OCI-LY7 (cell line): Measurements from ENCODE around the gene AP4S1. TPM values are rescaled to one million over a fixed set of nuclear protein-coding genes. Genes with fewer than 3 reads are reported as not detected.

ENCODE experiments used
- BruUV-seq: library from RNA; stranded (reverse); fragments of 400-500 nt; replicated peaks from 2 replicates; lab custom pipeline; 2021; lab: Mats Ljungman, UMichigan
- CTCF ChIA-PET: fragments of 300-600 bp; sonication (Branson Sonifier 250); formaldehyde crosslinking; loops from one replicate; lab custom pipeline; 2022; ENCODE audit warnings: antibody characterized with exemption; ENCODE audit not compliant: unreplicated experiment; lab: Charles Lee
- POLR2A ChIA-PET: fragments of 300-600 bp; sonication (Branson Sonifier 250); formaldehyde crosslinking; loops from one replicate; lab custom pipeline; 2022; ENCODE audit warnings: antibody characterized with exemption; lab: Charles Lee
- DNase-seq: peaks from one replicate; pipeline ENCODE4 v3.0.0-alpha.2; 2015; ENCODE audit warnings: low spot score
- H2AFZ ChIP-seq: fragments of 200-600 bp; sonication (generic), shearing (Covaris generic); 2 replicates; pipeline ENCODE4 v1.6.1; 2014; ENCODE audit warnings: mild to moderate bottlenecking, antibody characterized with exemption, low read length, moderate library complexity
- H3K27ac ChIP-seq: fragments of 200-600 bp; sonication (generic); 2 replicates; pipeline ENCODE4 v1.5.1; 2014; ENCODE audit warnings: mixed run types, low read depth, mild to moderate bottlenecking, moderate library complexity, low read length, inconsistent platforms; ENCODE audit not compliant: poor library complexity, severe bottlenecking
- H3K36me3 ChIP-seq: fragments of 200-600 bp; sonication (generic); 2 replicates; pipeline ENCODE4 v1.6.1; 2014; ENCODE audit warnings: mild to moderate bottlenecking, antibody characterized with exemption, low read length, moderate library complexity, mixed read lengths; ENCODE audit not compliant: insufficient read depth
- H3K4me1 ChIP-seq: fragments of 200-600 bp; sonication (generic); 2 replicates; pipeline ENCODE4 v1.5.1; 2014; ENCODE audit warnings: mild to moderate bottlenecking, low read length; ENCODE audit not compliant: insufficient read depth, poor library complexity, severe bottlenecking
- H3K4me2 ChIP-seq: fragments of 200-600 bp; sonication (generic); 2 replicates; pipeline ENCODE4 v1.6.1; 2014; ENCODE audit warnings: mild to moderate bottlenecking, low read length
- H3K4me3 ChIP-seq: fragments of 200-600 bp; sonication (generic); 2 replicates; pipeline ENCODE4 v1.5.1; 2014; ENCODE audit warnings: mild to moderate bottlenecking, low read depth, low read length; ENCODE audit not compliant: poor library complexity, severe bottlenecking
- H3K79me2 ChIP-seq: fragments of 200-600 bp; sonication (generic); 2 replicates; pipeline ENCODE4 v1.6.1; 2016; ENCODE audit warnings: low read depth, mild to moderate bottlenecking, low read length, moderate library complexity, mixed read lengths; ENCODE audit not compliant: insufficient read depth
- H3K9me2 ChIP-seq: fragments of 200-600 bp; sonication (generic); 2 replicates; pipeline ENCODE4 v1.6.1; 2016; ENCODE audit warnings: mild to moderate bottlenecking, low read length, mixed read lengths; ENCODE audit not compliant: insufficient read depth
- H3K9me3 ChIP-seq: fragments of 200-600 bp; sonication (generic); 2 replicates; pipeline ENCODE4 v1.6.1; 2014; ENCODE audit warnings: mild to moderate bottlenecking, mixed run types, low read length, mixed read lengths
- H4K20me1 ChIP-seq: fragments of 200-600 bp; sonication (generic); 2 replicates; pipeline ENCODE4 v1.6.1; 2014; ENCODE audit warnings: mild to moderate bottlenecking, antibody characterized with exemption, low read length, moderate library complexity, mixed read lengths; ENCODE audit not compliant: insufficient read depth
- CTCF ChIP-seq: fragments of 200-600 bp; sonication (generic); conservative IDR thresholded peaks from 2 replicates; pipeline ENCODE4 v1.5.1; 2014; ENCODE audit warnings: mild to moderate bottlenecking, antibody characterized with exemption, low read length, moderate library complexity, mixed read lengths
- EZH2phosphoT487 ChIP-seq: fragments of 200-600 bp; sonication (generic); IDR thresholded peaks from 2 replicates; pipeline ENCODE4 v1.6.1; 2018; ENCODE audit warnings: low read depth, borderline replicate concordance, mild to moderate bottlenecking, mixed run types, antibody characterized with exemption, low read length, moderate library complexity, mixed read lengths
- intact Hi-C: fragments of 100-400 bp; cut with micrococcal nuclease; formaldehyde crosslinking; loops from one replicate; pipeline ENCODE4 v1.10.0; 2022; ENCODE audit not compliant: unreplicated experiment
- total RNA-seq, 2 experiments: library from RNA; depleted of rRNA in 1 of 2; stranded (reverse); fragments of >200 nt in 1 of 2; shearing (Covaris generic) in 1 of 2; gene quantifications; 2 replicates each; pipeline ENCODE4 v1.2.3, GENCODE V29; 2014 to 2022

The AP4S1 gene
- total RNA-seq, 2 experiments from 2014 or later: 7.6 to 10.4 TPM

GRCh38 chr14:30995689-30996088 is 29.8 kb upstream of the AP4S1 start:
- DNase-seq: no peak
- Histone ChIP-seq H3K4me1 (peaks cover 24% of the 10 kb centered on the region), H3K9me3 (no peaks in the 10 kb centered on the region), H3K4me2 (no peak overlapping the region), H2AFZ (no peak overlapping the region), H3K4me3 (no peak overlapping the region), H3K36me3 (peaks cover 28% of the 10 kb centered on the region), H3K27ac (no peak overlapping the region), H3K79me2 (peaks cover 99% of the 10 kb centered on the region), H4K20me1 (peaks cover 12% of the 10 kb centered on the region; the same call in 1 of the 2 replicates), H3K9me2 (no peaks in the 10 kb centered on the region)
- intact Hi-C loops: no loop called here
- CTCF ChIA-PET: no interaction called here
- POLR2A ChIA-PET: interaction anchor here (0.5 to 1.8 kb wide), 10 partner anchors 10 to 1158 kb away, joined by 3 to 12 read pairs (median 4); no protein-coding TSS in a partner anchor
- TF ChIP-seq EZH2phosphoT487: no peak
- TF ChIP-seq CTCF: no peak
- BruUV-seq: no TSS peak

DNA sequence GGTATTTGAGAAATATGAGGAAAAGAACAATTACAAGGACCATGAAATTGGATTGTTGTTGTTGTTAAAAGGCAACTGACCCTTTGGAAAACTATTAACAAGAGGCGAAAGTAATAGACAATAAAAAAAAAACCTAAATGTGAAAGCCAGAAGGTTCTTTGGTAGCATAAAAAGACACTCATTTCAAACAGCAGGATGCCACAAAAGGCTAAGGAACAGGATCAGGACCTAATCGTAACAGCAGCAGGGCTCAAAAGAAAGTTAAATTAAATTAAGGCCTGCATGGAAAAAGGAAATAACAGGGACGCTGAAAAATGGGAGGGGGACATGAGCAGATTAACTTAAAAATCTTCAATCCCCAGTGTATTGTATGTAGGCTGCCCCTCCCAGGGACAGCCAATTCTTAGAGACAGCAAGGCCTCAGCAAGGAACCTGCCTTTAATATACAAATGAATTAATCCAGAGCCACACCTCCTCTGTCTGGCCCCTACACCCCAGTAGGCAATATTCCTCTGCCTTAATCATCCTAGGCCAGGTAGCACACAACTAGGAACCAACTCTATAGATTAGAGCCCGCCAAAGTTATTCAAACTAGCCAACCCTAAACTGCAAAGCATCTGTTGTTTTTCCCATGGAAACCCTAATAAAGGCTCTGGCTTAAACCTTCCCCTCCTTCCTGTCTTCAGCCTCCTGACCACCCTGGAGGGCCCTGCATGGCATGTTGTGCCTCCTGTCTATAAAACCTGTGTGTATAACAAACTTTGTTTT is 28.4 kb upstream of the AP4S1 start:
- peaks cover 10% of the 10 kb centered on the region for H3K4me1 ChIP-seq
- DNase-seq: no peak
- H3K9me3 ChIP-seq: no peaks in the 10 kb centered on the region
- ChIA-PET CTCF (no interaction called here), POLR2A (interaction anchor here (0.7 kb wide), 1 partner anchor 129 kb away, joined by 3 read pairs; no protein-coding TSS in a partner anchor)
- no peak overlapping the region for H2AFZ ChIP-seq
- no peak overlapping the region for H3K4me3 ChIP-seq
- H4K20me1 ChIP-seq: peaks cover 4% of the 10 kb centered on the region; the same call in 1 of the 2 replicates
- H3K27ac ChIP-seq: no peak overlapping the region
- no TSS peak for BruUV-seq
- H3K4me2 ChIP-seq: no peak overlapping the region
- no peaks in the 10 kb centered on the region for H3K9me2 ChIP-seq
- peaks cover 96% of the 10 kb centered on the region for H3K79me2 ChIP-seq
- H3K36me3 ChIP-seq: peaks cover 38% of the 10 kb centered on the region
- intact Hi-C loops: no loop called here
- TF ChIP-seq EZH2phosphoT487 (no peak), CTCF (no peak)
